ENCODE measurements around the gene GGTLC1.
"Not testable (repeated sequence)": the region's sequence is repeated elsewhere in the genome, so short reads cannot be mapped to it uniquely, and the experiment has no call there.

DNA sequence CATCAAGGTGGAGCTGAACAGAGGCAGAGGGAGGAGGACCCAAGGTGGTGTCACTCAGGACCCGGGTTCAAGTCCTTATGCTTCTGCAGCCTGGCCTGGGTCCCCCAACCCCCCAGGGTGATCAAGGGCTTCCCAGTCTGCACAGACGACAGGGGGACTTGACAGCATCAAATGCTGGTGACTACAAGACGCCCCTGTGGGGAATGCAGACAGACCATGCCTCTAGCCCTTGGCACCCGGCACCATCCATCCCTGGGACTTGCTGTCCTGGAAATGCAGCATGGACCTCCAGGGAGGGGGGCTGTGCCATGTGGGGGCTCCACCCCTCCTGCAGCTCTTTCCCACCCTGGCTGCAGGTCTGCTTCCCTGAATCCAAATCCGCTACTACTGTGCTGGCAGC is 7.1 kb downstream of the GGTLC1 start:
- TF ChIP-seq ZNF592 (IDR thresholded peaks at IDR 0.05); NFXL1 (IDR thresholded peaks at IDR 0.05; ENCODE audit: borderline replicate concordance); POLR2A (IDR thresholded peaks at IDR 0.05; ENCODE audit: low read depth, low read length); KDM1A (IDR thresholded peaks at IDR 0.05; ENCODE audit: borderline replicate concordance); PBX3 (IDR thresholded peaks at IDR 0.05; ENCODE audit: insufficient replicate concordance, low read depth, low read length); POLR2AphosphoS5 (IDR thresholded peaks at IDR 0.05; ENCODE audit: low read length): not testable (repeated sequence)

All from GM12878 (cell line).